Measurements from ENCODE around the gene PTPRM.
A peak's percentile ranks its signal among the peaks of the same experiment; 100 is the strongest.

Gene PTPRM

DNA sequence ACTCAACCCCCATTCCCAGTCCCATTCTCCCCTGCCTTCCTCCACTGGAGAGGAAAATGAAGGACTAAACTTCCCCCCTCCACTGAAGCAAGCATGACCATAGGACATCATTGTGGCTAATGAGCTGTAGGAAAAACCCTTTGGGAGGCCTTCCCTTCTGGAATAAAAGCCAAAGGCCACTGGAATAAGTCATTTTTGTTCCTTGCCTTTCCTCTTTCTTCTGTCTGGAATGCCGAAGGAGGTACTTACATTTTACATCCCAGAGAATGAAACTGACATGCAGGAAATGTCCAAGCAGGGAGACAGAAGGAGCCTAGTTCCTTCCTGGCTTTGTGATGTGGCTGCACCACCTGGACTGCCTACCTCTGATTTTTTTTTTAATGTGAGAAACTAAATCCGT lies 9.1 kb upstream of the PTPRM start:
- Mint-ChIP-seq H3K27ac (no peak overlapping the region), H3K27me3 (peaks cover 1% of the 10 kb centered on the region), H3K4me3 (no peak overlapping the region), H3K9me3 (no peaks in the 10 kb centered on the region), H3K4me1 (ENCODE audit: low read depth) (peaks cover 5% of the 10 kb centered on the region), H3K36me3 (ENCODE audit: low read depth) (no peaks in the 10 kb centered on the region)
- intact Hi-C loops (cut with micrococcal nuclease): no loop called here

DNA sequence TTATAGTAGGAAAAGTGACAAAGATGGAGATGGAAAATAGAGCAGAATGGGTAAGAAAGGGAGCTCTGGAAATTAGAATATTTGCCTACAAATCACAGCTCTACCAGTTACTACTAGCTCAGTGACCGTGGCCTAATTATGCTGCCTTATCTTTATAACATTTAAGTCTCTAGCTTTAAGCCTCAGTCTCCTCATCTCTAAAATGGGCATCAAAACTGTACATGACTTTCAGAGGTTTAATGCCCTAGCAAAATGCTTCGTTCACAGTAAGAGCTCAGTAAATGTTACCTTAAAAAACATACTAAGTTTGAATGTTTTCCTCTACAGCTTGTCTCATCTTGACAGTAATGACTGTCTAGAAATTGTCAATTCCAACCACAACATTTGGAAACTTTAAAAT lies 8.3 kb upstream of the PTPRM start:
- Mint-ChIP-seq H3K4me3 (no peak overlapping the region), H3K4me1 (ENCODE audit: low read depth) (peaks cover 5% of the 10 kb centered on the region), H3K9me3 (no peaks in the 10 kb centered on the region), H3K27ac (no peak overlapping the region), H3K27me3 (peaks cover 1% of the 10 kb centered on the region), H3K36me3 (ENCODE audit: low read depth) (no peaks in the 10 kb centered on the region)
- intact Hi-C loops (cut with micrococcal nuclease): no loop called here

DNA sequence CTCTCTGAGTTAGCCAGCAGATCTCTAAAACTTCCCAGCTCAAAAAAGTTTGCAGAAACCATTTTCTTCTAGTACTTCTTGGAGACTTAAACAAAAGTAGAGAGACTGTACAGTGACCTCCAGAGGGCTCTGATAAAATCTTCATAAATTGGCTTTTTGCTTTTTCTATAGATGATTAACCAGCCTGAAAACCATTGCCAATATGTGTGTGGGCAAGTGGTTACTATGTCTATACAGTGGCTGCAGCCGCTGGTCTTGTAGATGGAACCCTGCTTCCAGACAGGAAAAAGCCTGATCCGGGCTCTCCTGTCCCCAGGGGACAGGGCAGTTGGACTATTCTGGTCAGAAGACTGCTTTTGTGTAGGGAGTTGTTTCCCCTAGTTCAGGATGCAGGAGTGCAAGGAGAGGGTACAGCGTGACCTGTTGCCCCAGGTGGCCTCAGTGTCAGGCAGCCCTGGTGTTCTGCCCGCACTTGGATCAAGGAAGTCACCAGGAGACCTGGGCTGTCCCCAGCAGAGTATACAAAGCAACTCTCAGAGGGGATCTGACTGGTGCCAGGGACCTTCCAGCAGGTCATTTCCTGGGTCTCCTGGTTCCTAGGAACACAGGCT lies 7.3 kb upstream of the PTPRM start:
- no peaks in the 10 kb centered on the region for H3K36me3 Mint-ChIP-seq (ENCODE audit: low read depth)
- intact Hi-C loops (cut with micrococcal nuclease): loop anchor here (10.0 kb wide), 1 partner anchor 285 kb away; no protein-coding TSS in a partner anchor
- H3K9me3 Mint-ChIP-seq: no peaks in the 10 kb centered on the region
- no peak overlapping the region for H3K4me3 Mint-ChIP-seq
- no peak overlapping the region for H3K27ac Mint-ChIP-seq
- H3K27me3 Mint-ChIP-seq: peaks cover 8% of the 10 kb centered on the region
- peaks cover 6% of the 10 kb centered on the region for H3K4me1 Mint-ChIP-seq (ENCODE audit: low read depth)

DNA sequence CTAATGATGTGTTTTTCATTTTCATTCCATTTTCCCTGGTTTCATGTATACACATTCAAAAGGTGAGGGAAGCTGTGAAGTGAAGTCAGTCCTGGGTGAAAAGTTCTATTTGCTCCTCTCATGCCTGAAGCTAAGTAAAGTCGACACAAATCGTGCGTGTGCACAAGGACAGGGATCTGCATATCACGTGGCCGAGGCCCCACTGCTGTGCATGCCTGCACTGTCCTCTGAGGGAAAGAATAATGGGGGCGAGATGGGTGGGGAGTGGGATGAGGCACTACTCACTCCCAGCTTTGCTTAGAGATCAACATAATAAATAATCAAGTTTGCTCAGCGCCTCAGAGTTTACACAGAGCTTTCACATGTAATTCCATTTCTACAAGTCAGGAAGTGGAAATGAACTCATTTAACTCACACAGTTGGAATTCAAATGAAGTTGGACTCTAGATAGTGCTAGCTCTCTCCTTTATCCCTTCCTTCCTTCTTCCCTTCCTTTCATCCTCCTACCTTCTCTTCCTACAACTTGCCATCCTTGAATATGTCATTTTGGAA lies 5.1 kb upstream of the PTPRM start:
- Mint-ChIP-seq H3K4me3 (no peak overlapping the region), H3K9me3 (no peaks in the 10 kb centered on the region), H3K36me3 (ENCODE audit: low read depth) (no peaks in the 10 kb centered on the region), H3K27me3 (peaks cover 21% of the 10 kb centered on the region), H3K4me1 (ENCODE audit: low read depth) (peaks cover 17% of the 10 kb centered on the region), H3K27ac (no peak overlapping the region)
- intact Hi-C loops (cut with micrococcal nuclease): loop anchor here (10.0 kb wide), 1 partner anchor 287 kb away; no protein-coding TSS in a partner anchor

DNA sequence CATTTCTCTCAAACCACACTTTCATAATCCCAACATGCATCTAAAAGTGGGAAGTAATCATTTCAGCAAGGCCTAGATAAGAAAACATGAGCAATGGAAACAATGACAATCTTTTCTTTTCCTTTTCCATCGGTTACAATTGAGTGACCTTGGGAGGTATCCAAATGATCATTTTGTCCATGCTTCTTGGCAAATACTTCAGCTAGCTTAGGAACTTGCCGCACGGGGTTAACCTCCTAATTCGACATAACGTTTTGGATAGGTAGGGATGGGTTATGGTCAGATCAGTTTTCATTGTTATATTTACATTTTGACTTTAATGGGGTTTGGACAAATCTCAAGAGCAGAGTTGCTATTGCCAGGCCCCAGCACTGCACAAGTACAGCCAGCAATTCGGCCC lies 4.6 kb upstream of the PTPRM start:
- intact Hi-C loops (cut with micrococcal nuclease): loop anchor here (10.0 kb wide), 1 partner anchor 288 kb away; no protein-coding TSS in a partner anchor
- H3K4me3 Mint-ChIP-seq: no peak overlapping the region
- H3K27me3 Mint-ChIP-seq: peaks cover 21% of the 10 kb centered on the region
- peaks cover 17% of the 10 kb centered on the region for H3K4me1 Mint-ChIP-seq (ENCODE audit: low read depth)
- H3K9me3 Mint-ChIP-seq: no peaks in the 10 kb centered on the region
- no peaks in the 10 kb centered on the region for H3K36me3 Mint-ChIP-seq (ENCODE audit: low read depth)
- H3K27ac Mint-ChIP-seq: no peak overlapping the region

DNA sequence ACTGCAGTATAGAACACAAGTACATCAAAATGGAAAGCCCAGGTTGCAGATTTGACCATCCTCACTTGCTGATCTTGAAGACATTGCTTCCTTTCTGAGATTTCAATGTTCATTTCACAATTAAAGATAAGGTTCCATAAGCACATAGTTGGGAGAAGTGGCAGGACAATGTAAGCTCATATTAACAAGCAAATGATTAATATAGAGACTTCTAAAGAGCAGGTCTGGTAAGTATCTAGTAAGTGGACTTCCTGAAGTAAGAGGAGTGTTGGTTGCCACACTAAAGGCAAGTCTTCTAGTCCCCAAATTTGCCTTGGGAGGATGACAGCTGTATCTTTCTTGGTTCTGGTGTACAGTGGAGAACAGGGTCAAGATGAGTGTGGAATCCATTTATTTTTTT lies 1.4 kb upstream of the PTPRM start:
- Mint-ChIP-seq H3K4me3 (no peak overlapping the region), H3K4me1 (ENCODE audit: low read depth) (peaks cover 17% of the 10 kb centered on the region), H3K36me3 (ENCODE audit: low read depth) (no peaks in the 10 kb centered on the region), H3K27me3 (peaks cover 45% of the 10 kb centered on the region), H3K9me3 (no peaks in the 10 kb centered on the region), H3K27ac (no peak overlapping the region)
- intact Hi-C loops (cut with micrococcal nuclease): loop anchor here (5.0 to 10.0 kb wide), 2 partner anchors 291 to 343 kb away; no protein-coding TSS in a partner anchor

DNA sequence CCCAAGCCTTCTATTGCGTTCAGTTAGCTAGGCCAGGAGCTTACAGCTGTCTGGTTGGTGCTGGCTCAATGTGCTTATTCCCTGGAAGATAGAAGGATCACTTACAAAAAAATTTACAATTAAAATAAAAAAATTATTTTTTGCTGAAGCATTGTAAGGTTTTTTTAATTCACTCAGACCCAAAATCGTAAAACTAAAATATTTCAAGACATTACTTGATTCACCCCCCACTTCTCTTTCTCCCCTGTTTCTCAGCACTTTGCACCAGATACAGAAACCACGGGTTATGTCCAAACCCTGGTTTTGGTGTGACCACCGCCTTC lies 911 bp upstream of the PTPRM start:
- Mint-ChIP-seq H3K36me3 (ENCODE audit: low read depth) (no peaks in the 10 kb centered on the region), H3K27ac (peak overlapping the region; percentile 62), H3K9me3 (no peaks in the 10 kb centered on the region), H3K27me3 (peaks cover 50% of the 10 kb centered on the region), H3K4me3 (peak overlapping the region; percentile 85), H3K4me1 (ENCODE audit: low read depth) (peaks cover 17% of the 10 kb centered on the region)
- intact Hi-C loops (cut with micrococcal nuclease): loop anchor here (5.0 to 10.0 kb wide), 2 partner anchors 291 to 344 kb away; no protein-coding TSS in a partner anchor

DNA sequence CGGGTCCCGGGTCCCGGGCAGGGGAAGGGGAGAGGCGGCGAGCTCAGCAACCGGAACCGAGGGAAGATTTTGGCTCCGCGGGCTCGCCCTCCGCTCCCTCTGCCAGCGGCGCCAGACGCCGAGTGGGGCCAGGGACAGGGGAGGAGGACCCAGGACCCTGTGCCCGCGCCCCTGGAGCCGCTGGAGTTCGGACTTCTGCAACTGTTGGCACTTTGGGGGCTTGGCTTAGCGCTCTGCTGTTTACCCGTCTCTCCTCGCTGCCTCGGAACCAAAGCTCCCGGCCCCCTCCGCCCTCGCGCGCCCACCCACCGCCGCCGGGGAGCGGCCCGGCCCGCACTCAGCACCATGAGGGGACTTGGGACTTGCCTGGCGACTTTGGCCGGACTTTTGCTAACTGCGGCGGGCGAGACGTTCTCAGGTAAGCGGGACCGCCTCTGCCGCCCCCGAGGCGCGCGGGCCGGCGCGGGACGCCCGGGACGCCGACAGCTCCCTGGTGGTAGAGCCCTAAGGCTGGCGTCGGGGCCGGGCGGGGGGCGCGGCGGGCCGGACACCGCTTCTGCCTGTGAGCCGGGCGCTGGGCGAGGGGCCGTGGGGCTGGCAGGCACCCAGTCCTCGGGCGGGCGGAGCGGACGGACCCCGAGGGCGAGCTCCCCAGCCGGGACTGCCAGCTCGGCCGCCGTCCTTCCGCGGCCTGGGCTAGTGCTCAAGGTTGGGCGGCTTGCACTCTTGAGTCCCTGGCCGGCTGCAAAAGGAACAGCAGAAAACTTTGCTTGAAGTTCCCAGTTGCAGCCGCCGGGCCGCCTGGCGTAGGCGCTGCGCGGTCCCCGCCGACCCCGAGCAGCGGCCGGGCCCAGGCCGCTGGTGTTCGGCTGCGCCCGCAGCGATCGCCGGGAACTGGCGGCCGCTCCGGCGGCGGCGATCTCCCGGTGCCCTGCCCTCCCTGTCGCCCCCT lies 634 bp downstream of the PTPRM start:
- H3K27me3 Mint-ChIP-seq: peaks cover 50% of the 10 kb centered on the region

DNA sequence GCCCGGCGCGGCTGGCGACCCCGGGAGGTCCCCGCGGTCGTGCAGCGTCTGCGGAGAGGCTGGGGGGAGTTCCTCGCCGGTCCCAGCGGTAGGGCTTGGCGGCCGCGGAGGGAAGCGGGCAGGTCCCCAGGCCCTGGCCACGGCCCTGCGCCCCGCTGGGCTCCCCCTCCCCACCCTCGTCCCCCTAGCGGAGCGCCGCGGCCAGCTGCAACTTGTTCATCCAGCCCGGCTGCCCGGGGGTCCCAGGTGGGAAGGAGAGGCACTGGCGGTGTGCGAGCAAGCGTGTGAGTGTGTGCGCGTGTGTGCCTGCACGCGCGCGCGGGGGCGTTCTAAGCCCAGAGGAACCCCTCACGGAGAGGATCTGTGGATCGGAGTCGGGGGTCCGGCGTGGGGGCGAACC lies 1.3 kb downstream of the PTPRM start:
- no peak overlapping the region for H3K27ac Mint-ChIP-seq
- no peaks in the 10 kb centered on the region for H3K36me3 Mint-ChIP-seq (ENCODE audit: low read depth)
- H3K4me1 Mint-ChIP-seq (ENCODE audit: low read depth): peaks cover 16% of the 10 kb centered on the region
- H3K4me3 Mint-ChIP-seq: no peak overlapping the region
- H3K9me3 Mint-ChIP-seq: no peaks in the 10 kb centered on the region
- peaks cover 56% of the 10 kb centered on the region for H3K27me3 Mint-ChIP-seq
- intact Hi-C loops (cut with micrococcal nuclease): loop anchor here (5.0 to 10.0 kb wide), 2 partner anchors 294 to 346 kb away; no protein-coding TSS in a partner anchor

More for the DNA sequence above, 634 bp downstream of the PTPRM start:
- Mint-ChIP-seq H3K27ac (no peak overlapping the region), H3K9me3 (no peaks in the 10 kb centered on the region), H3K4me3 (peak overlapping the region; percentile 61), H3K4me1 (ENCODE audit: low read depth) (peaks cover 13% of the 10 kb centered on the region), H3K36me3 (ENCODE audit: low read depth) (no peaks in the 10 kb centered on the region)
- intact Hi-C loops (cut with micrococcal nuclease): loop anchor here (5.0 to 10.0 kb wide), 2 partner anchors 293 to 345 kb away; no protein-coding TSS in a partner anchor

DNA sequence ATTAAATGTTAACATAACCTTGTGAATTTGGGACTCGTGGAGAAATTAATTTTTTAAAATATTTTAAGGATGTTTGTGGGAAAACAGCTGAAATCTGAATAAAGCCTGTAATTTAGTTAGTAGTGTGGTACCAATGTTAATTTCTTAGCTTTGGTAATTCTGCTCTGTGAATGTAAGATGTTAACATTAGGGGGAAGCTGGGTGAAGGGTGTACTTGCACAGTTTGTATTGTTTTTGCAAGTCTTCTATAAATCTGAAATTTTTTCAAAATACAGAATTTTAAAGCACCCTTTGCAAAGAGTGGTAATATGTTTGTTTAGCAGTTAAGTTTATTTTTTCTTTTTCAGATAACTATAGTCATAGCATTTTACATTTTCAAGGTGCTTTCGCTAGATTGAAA lies 4.5 kb downstream of the PTPRM start:
- Mint-ChIP-seq H3K36me3 (ENCODE audit: low read depth) (no peaks in the 10 kb centered on the region), H3K27ac (no peak overlapping the region), H3K9me3 (no peaks in the 10 kb centered on the region), H3K27me3 (peaks cover 36% of the 10 kb centered on the region), H3K4me3 (no peak overlapping the region), H3K4me1 (ENCODE audit: low read depth) (peaks cover 5% of the 10 kb centered on the region)
- intact Hi-C loops (cut with micrococcal nuclease): no loop called here

DNA sequence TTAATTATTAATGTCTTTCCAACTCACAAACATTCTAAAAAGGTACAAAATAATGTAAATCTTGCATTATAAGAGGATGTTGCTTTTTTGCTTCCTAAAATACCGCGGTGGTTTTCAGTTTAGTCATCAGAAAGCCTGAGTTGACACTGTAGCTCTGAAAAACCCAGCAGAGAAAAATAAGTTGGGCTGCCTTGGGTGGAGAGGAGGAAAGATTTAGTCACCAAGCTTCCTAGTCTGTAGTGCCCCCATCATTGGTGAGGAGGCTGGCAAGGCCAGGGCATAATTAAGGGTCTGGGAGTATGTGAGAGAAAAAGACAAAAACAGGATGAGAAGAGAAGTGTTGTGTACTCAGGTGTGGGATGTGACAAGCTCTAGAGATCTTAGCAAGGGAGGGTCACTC lies 5.7 kb downstream of the PTPRM start:
- Mint-ChIP-seq H3K27ac (no peak overlapping the region), H3K4me1 (ENCODE audit: low read depth) (peaks cover 5% of the 10 kb centered on the region), H3K27me3 (peaks cover 34% of the 10 kb centered on the region), H3K9me3 (no peaks in the 10 kb centered on the region), H3K4me3 (no peak overlapping the region), H3K36me3 (ENCODE audit: low read depth) (no peaks in the 10 kb centered on the region)
- intact Hi-C loops (cut with micrococcal nuclease): no loop called here

DNA sequence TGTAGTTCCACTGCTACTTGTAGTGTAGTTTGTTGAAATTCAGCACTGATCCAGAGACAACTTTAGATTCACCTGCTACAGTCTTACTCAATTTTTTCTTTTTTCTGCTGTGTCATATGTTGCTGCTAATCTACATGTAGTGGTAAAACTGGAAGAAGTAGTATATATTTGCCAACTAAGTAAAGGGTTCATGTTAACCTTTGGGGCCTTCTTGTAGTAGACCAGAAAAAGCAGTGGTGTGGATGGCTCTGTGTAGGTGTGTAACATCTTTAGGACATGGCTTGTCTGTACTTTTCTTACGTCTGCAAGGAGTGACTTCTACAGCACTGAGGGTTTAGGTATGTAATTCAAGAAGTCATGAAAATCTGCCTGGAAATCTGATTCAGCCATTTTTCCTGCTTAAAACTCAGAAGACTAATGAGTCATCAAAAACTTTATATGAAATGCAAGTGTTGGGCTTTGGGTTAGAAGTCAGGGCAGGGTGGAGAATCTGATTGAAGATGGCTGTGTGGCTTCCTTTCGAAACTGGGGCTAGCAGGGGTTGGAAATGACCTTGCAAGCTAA lies 8.4 kb downstream of the PTPRM start:
- Mint-ChIP-seq H3K27ac (no peak overlapping the region), H3K4me3 (no peak overlapping the region), H3K27me3 (peaks cover 12% of the 10 kb centered on the region), H3K4me1 (ENCODE audit: low read depth) (peaks cover 5% of the 10 kb centered on the region), H3K36me3 (ENCODE audit: low read depth) (no peaks in the 10 kb centered on the region), H3K9me3 (no peaks in the 10 kb centered on the region)
- intact Hi-C loops (cut with micrococcal nuclease): no loop called here

DNA sequence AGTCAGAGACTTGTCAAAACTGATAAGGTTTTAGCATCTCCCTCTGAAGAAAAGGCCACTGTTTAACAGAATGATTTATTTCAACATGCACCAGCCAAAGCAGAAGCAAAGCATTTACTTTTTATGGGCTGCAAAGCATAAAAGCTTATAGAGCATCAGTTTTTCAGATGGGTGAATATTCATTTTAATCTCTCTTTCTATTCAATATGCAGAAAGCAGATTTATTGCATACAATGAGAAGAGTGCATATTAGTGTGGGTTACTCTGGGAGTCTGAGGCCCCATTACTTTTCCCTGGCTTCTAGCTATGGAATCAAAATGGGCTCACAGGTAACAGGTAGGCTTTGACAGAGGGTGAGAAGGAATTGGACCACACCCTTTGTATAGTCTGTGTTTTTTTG lies 9.0 kb downstream of the PTPRM start:
- H3K27ac Mint-ChIP-seq: no peak overlapping the region
- H3K9me3 Mint-ChIP-seq: no peaks in the 10 kb centered on the region
- peaks cover 7% of the 10 kb centered on the region for H3K27me3 Mint-ChIP-seq
- H3K4me1 Mint-ChIP-seq (ENCODE audit: low read depth): peaks cover 5% of the 10 kb centered on the region
- H3K4me3 Mint-ChIP-seq: no peak overlapping the region
- intact Hi-C loops (cut with micrococcal nuclease): no loop called here
- H3K36me3 Mint-ChIP-seq (ENCODE audit: low read depth): no peaks in the 10 kb centered on the region

DNA sequence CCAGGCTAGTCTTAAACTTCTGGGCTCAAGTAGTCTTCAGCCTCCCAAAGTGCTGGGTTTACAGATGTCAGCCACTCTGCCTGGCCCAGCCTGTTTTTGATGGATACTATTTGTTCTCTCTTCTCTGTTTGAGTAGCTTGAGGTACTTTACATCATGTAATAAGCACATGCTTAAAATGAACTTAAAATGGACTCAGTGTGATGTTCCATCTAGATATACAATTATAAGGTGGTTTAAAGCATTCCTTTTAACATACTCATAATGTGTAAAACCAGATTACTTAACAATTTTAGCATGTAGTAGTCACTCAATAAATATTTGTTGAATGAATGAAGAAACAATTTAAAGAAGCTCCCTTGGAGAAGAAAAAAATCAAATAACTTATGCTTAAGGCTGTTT lies 9.6 kb downstream of the PTPRM start:
- intact Hi-C loops (cut with micrococcal nuclease): no loop called here
- Mint-ChIP-seq H3K27me3 (peaks cover 7% of the 10 kb centered on the region), H3K4me1 (ENCODE audit: low read depth) (peaks cover 5% of the 10 kb centered on the region), H3K4me3 (no peak overlapping the region), H3K27ac (no peak overlapping the region), H3K36me3 (ENCODE audit: low read depth) (no peaks in the 10 kb centered on the region), H3K9me3 (no peaks in the 10 kb centered on the region)
